HG02885 (cell line): Measurements from ENCODE around the gene DRD5.
A peak's percentile ranks its signal among the peaks of the same experiment; 100 is the strongest.

Source experiments
- ATAC-seq: cut with Tn5 transposase; IDR thresholded peaks from one replicate; pipeline ENCODE4 v1.9.1; 2021; ENCODE audit warnings: mild to moderate bottlenecking; ENCODE audit not compliant: unreplicated experiment, poor library complexity

The DRD5 gene

DNA sequence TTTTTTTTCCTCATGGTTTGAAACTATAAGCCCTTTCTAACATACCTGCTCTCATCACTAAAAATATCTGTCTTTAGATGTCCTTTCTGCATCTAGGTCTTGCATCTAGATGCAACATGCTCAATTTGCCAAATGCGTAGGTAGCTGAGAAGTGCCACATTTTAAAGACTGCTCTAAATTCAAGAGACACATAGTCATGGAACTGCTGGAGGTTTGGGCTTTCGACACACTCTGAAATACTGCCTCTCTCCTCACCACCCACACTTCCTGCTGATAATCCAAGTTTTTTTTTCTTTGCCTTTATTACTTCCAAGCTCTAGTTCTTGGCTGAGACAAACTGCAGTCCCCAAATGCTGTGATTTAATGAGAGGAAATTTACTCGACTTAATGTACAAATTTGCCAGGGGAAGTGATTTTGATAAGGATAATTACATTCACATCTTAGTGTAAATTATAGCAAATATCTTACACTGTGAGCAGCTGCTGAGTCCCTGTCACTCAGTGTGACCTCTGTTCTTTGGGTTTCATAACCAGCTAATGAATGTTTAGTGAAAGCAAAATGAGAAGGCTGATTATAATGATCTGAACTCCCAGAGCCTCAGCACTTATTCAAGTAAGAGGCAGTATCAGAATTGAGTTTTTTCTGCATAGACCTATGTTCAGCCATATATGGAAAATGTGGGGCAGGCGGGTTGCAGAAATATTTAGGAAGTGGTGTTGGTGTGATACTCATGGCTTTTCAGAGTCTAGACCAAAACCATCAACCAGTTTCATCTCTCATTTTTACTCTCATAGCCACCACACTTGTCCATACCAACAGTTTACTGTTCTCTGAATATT is 31.3 kb downstream of the DRD5 start:
- ATAC-seq, result peak; percentile 94

DNA sequence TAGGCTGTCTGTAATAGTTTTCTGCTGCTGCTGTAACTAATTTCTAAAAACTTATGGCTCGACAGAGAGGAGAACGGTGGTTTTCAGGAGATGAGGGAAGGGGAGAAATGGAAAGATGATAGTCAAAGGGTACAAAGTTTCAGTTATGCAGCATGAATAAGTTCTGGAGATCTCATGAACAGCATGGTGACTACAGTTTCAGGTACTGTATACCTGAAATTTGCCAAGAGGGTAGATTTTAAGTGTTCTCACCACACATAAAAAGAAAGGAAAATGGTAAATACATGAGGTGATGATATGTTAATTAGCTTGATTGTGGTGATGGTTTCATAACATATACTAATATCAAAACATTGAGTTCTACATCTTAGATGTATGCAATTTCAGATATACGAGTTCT is 34.9 kb downstream of the DRD5 start:
- ATAC-seq, result no peak

DNA sequence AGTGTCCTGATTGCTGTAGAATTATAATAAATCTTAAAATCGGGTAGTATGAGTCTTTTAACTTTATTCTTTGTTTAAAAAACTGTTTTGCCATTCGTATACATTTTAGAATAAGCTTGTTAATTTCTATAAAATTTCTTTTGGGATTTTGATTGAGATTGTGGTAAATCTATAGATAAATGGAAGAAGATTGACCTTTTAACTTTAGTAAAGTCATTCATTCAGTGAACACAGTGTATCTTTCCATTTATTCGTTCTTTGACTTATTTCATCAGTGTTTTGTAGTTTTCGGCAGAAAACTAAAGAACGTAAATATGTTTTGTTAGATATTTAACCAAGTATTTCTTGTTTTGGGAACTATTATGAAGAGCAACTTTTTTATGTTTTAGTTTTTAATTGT is 38.9 kb downstream of the DRD5 start:
- no peak for ATAC-seq

DNA sequence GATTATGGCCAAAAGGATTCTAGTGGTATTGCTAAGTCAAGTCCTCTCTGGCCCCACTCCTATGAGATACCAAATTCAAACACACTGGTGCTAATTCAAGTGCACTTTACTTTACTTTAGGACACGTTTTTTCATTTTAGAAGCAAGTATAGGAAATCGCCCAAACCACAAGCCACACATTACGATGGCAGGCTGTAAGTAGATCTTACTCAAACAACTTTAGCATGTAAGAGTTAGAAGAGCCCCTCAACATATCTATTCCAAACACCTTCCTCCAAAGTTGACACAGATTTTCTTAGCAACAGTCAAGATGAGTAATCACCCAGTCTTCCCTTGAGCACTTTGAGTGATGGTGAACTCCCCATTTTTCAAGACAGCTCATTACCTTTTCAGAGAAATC is 43.6 kb downstream of the DRD5 start:
- ATAC-seq, result peak; percentile 55

DNA sequence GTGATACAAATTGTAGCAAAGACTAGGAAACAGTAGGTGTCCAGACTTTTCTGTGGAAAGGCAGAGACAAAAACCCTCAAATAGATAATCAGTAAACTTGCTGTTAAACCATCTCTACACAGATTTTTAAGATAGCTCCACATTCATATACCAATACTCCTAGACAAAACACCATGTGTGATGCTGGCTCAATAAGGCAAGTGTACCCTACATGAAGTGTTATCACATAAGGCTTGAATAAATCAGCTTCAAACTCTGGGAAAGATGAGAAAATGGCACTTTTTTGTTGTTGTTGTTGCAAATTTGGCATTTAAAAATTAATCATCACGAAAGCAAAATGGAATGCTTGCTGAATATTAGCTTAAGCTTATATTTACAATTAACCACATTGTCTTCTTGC is 45.1 kb downstream of the DRD5 start:
- ATAC-seq, result no peak

DNA sequence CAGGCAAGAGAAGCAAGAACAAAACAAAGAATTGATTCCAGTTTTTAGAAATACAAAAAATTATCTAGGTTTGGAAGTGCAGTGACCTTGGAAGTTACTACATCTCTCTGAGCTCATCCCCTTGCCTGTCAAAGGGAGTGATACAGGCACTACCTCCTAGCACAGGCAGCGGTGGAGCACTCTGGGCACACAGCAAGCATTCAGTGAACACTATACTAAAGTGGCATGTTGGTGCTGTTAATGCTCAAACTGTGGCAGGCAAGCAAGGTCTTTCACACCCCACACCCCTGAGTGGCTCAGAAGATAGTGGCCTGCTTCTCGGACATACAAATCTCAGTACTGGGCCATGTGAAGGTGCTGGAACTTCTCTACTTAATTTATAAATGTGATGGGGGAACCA is 51.2 kb downstream of the DRD5 start:
- ATAC-seq, result no peak

DNA sequence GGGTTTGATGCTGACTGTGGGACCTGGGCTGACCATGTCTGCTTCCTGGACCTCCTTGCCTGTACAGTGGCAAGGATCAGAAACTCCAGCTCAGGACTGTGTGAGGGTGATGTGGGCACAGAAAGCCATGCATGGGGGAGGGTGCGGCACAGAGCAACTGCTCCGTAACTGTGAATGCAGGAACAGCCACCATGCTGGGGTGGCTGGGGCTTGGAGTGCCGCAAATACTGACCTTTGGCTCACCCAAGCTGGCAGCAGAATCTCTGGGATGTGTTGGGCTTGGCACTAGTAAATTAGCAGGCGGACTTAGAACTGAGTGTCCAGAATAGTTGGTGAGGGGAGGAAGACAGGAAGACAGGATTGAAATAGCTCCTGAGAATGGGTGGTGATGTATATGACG is 52.0 kb downstream of the DRD5 start:
- ATAC-seq, result no peak
